Activated CD4-positive, alpha-beta T cell treated with anti-CD3 and anti-CD28 coated beads for 1 hour (primary cell): ENCODE results near the gene UEVLD.

Experiments
- DNase-seq: peaks from one replicate; pipeline ENCODE4 v3.0.0-alpha.2; 2020

The UEVLD gene

GRCh38 chr11:18495271-18495670 lies 93.3 kb downstream of the UEVLD start:
- no peak for DNase-seq

- DNase-seq, result no peak
Observed at GRCh38 chr11:18493310-18493709, 95.2 kb downstream of the UEVLD start.

GRCh38 chr11:18492888-18493287 lies 95.6 kb downstream of the UEVLD start:
- no peak for DNase-seq

GRCh38 chr11:18491924-18492323 lies 96.6 kb downstream of the UEVLD start:
- DNase-seq, result no peak

GRCh38 chr11:18490736-18491485 lies 97.6 kb downstream of the UEVLD start:
- no peak for DNase-seq

- no peak for DNase-seq
Observed at GRCh38 chr11:18490319-18490718, 98.2 kb downstream of the UEVLD start.

GRCh38 chr11:18485913-18486528 lies 102.5 kb downstream of the UEVLD start:
- DNase-seq, result no peak
